MM.1S (cell line): ENCODE results near the gene CASP2.

Experiments
- DNase-seq: peaks from one replicate; pipeline ENCODE4 v3.0.0-alpha.2; 2015
- H2AFZ ChIP-seq: fragments of 300-600 bp; sonication (generic); 2 replicates; pipeline ENCODE4 v1.6.0; 2016; ENCODE audit warnings: antibody characterized with exemption, low read length
- H3F3A ChIP-seq: fragments of 300-600 bp; sonication (generic); 2 replicates; pipeline ENCODE4 v1.6.1; 2016; ENCODE audit warnings: mild to moderate bottlenecking, antibody characterized with exemption, low read length, moderate library complexity, mixed read lengths; ENCODE audit not compliant: insufficient read depth
- H3K27ac ChIP-seq: fragments of 300-600 bp; sonication (generic); 2 replicates; pipeline ENCODE4 v1.5.1; 2016; ENCODE audit warnings: mild to moderate bottlenecking, low read length
- H3K27me3 ChIP-seq: fragments of 300-600 bp; sonication (generic); replicated peaks from 2 replicates; pipeline ENCODE4 v1.6.0; 2016; ENCODE audit warnings: low read length; ENCODE audit not compliant: insufficient read depth
- H3K36me3 ChIP-seq: fragments of 300-600 bp; sonication (generic); replicated peaks from 2 replicates; pipeline ENCODE4 v1.6.1; 2016; ENCODE audit warnings: mild to moderate bottlenecking, low read length, mixed read lengths; ENCODE audit not compliant: insufficient read depth
- H3K4me1 ChIP-seq: fragments of 300-600 bp; sonication (generic); 2 replicates; pipeline ENCODE4 v1.6.1; 2016; ENCODE audit warnings: low read length, mixed read lengths
- H3K4me2 ChIP-seq: fragments of 300-600 bp; sonication (generic); 2 replicates; pipeline ENCODE4 v1.6.0; 2016; ENCODE audit warnings: low read depth, low read length
- H3K4me3 ChIP-seq: fragments of 300-600 bp; sonication (generic); 2 replicates; pipeline ENCODE4 v1.5.1; 2016; ENCODE audit warnings: low read length, mixed read lengths
- H3K79me2 ChIP-seq: fragments of 300-600 bp; sonication (generic); 2 replicates; pipeline ENCODE4 v1.6.1; 2016; ENCODE audit warnings: mixed run types, low read length, mixed read lengths
- H3K9ac ChIP-seq: fragments of 300-600 bp; sonication (generic); 2 replicates; pipeline ENCODE4 v1.6.1; 2016; ENCODE audit warnings: low read length, mixed read lengths
- H3K9me2 ChIP-seq: fragments of 300-600 bp; sonication (generic); replicated peaks from 2 replicates; pipeline ENCODE4 v1.6.1; 2016; ENCODE audit warnings: mild to moderate bottlenecking, low read length, mixed read lengths; ENCODE audit not compliant: insufficient read depth
- H3K9me3 ChIP-seq: fragments of 300-600 bp; sonication (generic); replicated peaks from 2 replicates; pipeline ENCODE4 v1.6.1; 2016; ENCODE audit warnings: mild to moderate bottlenecking, low read length, mixed read lengths; ENCODE audit not compliant: insufficient read depth
- H4K20me1 ChIP-seq: fragments of 300-600 bp; sonication (generic); 2 replicates; pipeline ENCODE4 v1.6.1; 2016; ENCODE audit warnings: mild to moderate bottlenecking, low read length, moderate library complexity, mixed read lengths; ENCODE audit not compliant: insufficient read depth
- CTCF ChIP-seq: fragments of 300-600 bp; sonication (generic); IDR thresholded peaks from 2 replicates; pipeline ENCODE4 v1.5.1; 2016; ENCODE audit warnings: antibody characterized with exemption, low read length, mixed read lengths
- EZH2 ChIP-seq: fragments of 300-600 bp; sonication (generic); optimal IDR thresholded peaks from 2 replicates; pipeline ENCODE3; 2017; ENCODE audit warnings: low read depth, mild to moderate bottlenecking, antibody characterized with exemption, low read length, mixed read lengths
- EZH2phosphoT487 ChIP-seq: fragments of 300-600 bp; sonication (generic); IDR thresholded peaks from 2 replicates; pipeline ENCODE4 v1.6.1; 2018; ENCODE audit warnings: antibody characterized with exemption, low read length

Gene CASP2

GRCh38 chr7:143356414-143357050, 68.4 kb downstream of the CASP2 start:
- no peak for DNase-seq
- H2AFZ ChIP-seq, result no peak overlapping the region
- H3K4me1 ChIP-seq, result no peaks in the 10 kb centered on the region
- no peak overlapping the region for H3K4me3 ChIP-seq
- TF ChIP-seq EZH2phosphoT487, result no peak
- no peak for TF ChIP-seq CTCF
- no peak for TF ChIP-seq EZH2
- H3K9me2 ChIP-seq, result no peaks in the 10 kb centered on the region
- no peaks in the 10 kb centered on the region for H4K20me1 ChIP-seq
- H3K9me3 ChIP-seq, result no peaks in the 10 kb centered on the region
- H3K36me3 ChIP-seq, result no peaks in the 10 kb centered on the region
- H3K4me2 ChIP-seq, result no peak overlapping the region
- no peak overlapping the region for H3K9ac ChIP-seq
- no peaks in the 10 kb centered on the region for H3K79me2 ChIP-seq
- peaks cover 30% of the 10 kb centered on the region for H3K27me3 ChIP-seq
- no peak overlapping the region for H3K27ac ChIP-seq
- no peaks in the 10 kb centered on the region for H3F3A ChIP-seq
